Mesenchymal stem cell (in vitro differentiated cells and primary cell): Measurements from ENCODE around the gene CASKIN1.
"Not testable (repeated sequence)": the region's sequence is repeated elsewhere in the genome, so short reads cannot be mapped to it uniquely, and the experiment has no call there.

Experiments used
- DNase-seq: peaks from one replicate; pipeline ENCODE4 v3.0.0-alpha.2; 2013
- H2AFZ ChIP-seq: one replicate; pipeline ENCODE4 v1.6.1; 2013; ENCODE audit warnings: low read depth, mild to moderate bottlenecking, control low read depth, inconsistent platforms, low read length, moderate library complexity
- H2AK5ac ChIP-seq: 2 replicates; pipeline ENCODE4 v1.6.1; 2013; ENCODE audit warnings: low read length, moderate library complexity, mild to moderate bottlenecking, inconsistent platforms; ENCODE audit not compliant: severe bottlenecking
- H2BK120ac ChIP-seq: one replicate; pipeline ENCODE4 v1.6.1; 2013; ENCODE audit warnings: low read depth, mild to moderate bottlenecking, inconsistent platforms, low read length, moderate library complexity
- H2BK12ac ChIP-seq, 2 experiments: one replicate each; pipeline ENCODE4 v1.6.1; 2013; ENCODE audit warnings: inconsistent platforms in 2 of 2, low read length in 2 of 2, mild to moderate bottlenecking in 2 of 2, moderate library complexity in 2 of 2, control low read depth in 1 of 2
- H2BK15ac ChIP-seq: one replicate; pipeline ENCODE4 v1.6.1; 2013; ENCODE audit warnings: mild to moderate bottlenecking, low read depth, inconsistent platforms; ENCODE audit not compliant: poor library complexity, severe bottlenecking
- H2BK5ac ChIP-seq: 2 replicates; pipeline ENCODE4 v1.6.1; 2013; ENCODE audit warnings: low read depth, mild to moderate bottlenecking, low read length, control low read depth, inconsistent platforms; ENCODE audit not compliant: poor library complexity, severe bottlenecking
- H3K14ac ChIP-seq, 2 experiments: one replicate each; pipeline ENCODE4 v1.6.1; 2013; ENCODE audit warnings: inconsistent platforms in 2 of 2, low read length in 2 of 2, control low read depth in 1 of 2, mild to moderate bottlenecking in 1 of 2, moderate library complexity in 1 of 2
- H3K18ac ChIP-seq, 2 experiments: one replicate each; pipeline ENCODE4 v1.6.1; 2013; ENCODE audit warnings: inconsistent platforms in 2 of 2, low read length in 2 of 2, control low read depth in 1 of 2, low read depth in 1 of 2, mild to moderate bottlenecking in 1 of 2
- H3K23ac ChIP-seq, 2 experiments: one replicate each; pipeline ENCODE4 v1.6.1; 2013; ENCODE audit warnings: inconsistent platforms in 2 of 2, low read length in 2 of 2, mild to moderate bottlenecking in 2 of 2, moderate library complexity in 2 of 2, control low read depth in 1 of 2
- H3K27ac ChIP-seq: 2 replicates; pipeline ENCODE4 v1.5.1; 2013; ENCODE audit warnings: mild to moderate bottlenecking, moderate library complexity, low read length, control low read depth, inconsistent platforms; ENCODE audit not compliant: poor library complexity, severe bottlenecking
- H3K27me3 ChIP-seq, 2 experiments: 2 replicates each; pipeline versions ENCODE4 v1.6.1 to v1.7.0; 2013; ENCODE audit warnings: low read length in 2 of 2, mild to moderate bottlenecking in 2 of 2, moderate library complexity in 2 of 2, control low read depth in 1 of 2, inconsistent platforms in 1 of 2; ENCODE audit not compliant: control insufficient read depth in 1 of 2, insufficient read depth in 1 of 2
- H3K36me3 ChIP-seq, 2 experiments: 2 replicates each; pipeline versions ENCODE4 v1.6.1 to v1.7.0; 2013; ENCODE audit warnings: low read length in 2 of 2, control low read depth in 1 of 2, inconsistent platforms in 1 of 2, low read depth in 1 of 2, mild to moderate bottlenecking in 1 of 2; ENCODE audit not compliant: insufficient read depth in 2 of 2, control insufficient read depth in 1 of 2
- H3K4ac ChIP-seq, 2 experiments: one replicate each; pipeline ENCODE4 v1.6.1; 2013; ENCODE audit warnings: inconsistent platforms in 2 of 2, low read length in 2 of 2, mild to moderate bottlenecking in 2 of 2, moderate library complexity in 2 of 2, control low read depth in 1 of 2, low read depth in 1 of 2
- H3K4me1 ChIP-seq: 2 replicates; pipeline ENCODE4 v1.6.1; 2013; ENCODE audit warnings: low read depth, low read length, control low read depth; ENCODE audit not compliant: control insufficient read depth, insufficient read depth
- H3K4me2 ChIP-seq: 2 replicates; pipeline ENCODE4 v1.6.1; 2013; ENCODE audit warnings: low read length, mild to moderate bottlenecking, inconsistent platforms; ENCODE audit not compliant: poor library complexity, severe bottlenecking
- H3K4me3 ChIP-seq, 2 experiments: 2 replicates each; pipeline versions ENCODE4 v1.5.1 to v1.7.0; 2013; ENCODE audit warnings: low read length in 2 of 2, mild to moderate bottlenecking in 2 of 2, control low read depth in 1 of 2, low read depth in 1 of 2; ENCODE audit not compliant: insufficient read depth in 1 of 2
- H3K79me1 ChIP-seq: replicated peaks from 2 replicates; pipeline ENCODE4 v1.6.1; 2013; ENCODE audit warnings: mild to moderate bottlenecking, control low read depth, low read length, inconsistent platforms; ENCODE audit not compliant: poor library complexity, severe bottlenecking
- H3K9ac ChIP-seq: 2 replicates; pipeline ENCODE4 v1.7.0; 2013; ENCODE audit warnings: mild to moderate bottlenecking, low read length, moderate library complexity
- H3K9me3 ChIP-seq: 2 replicates; pipeline ENCODE4 v1.7.0; 2013; ENCODE audit warnings: mild to moderate bottlenecking, low read length; ENCODE audit not compliant: control insufficient read depth
- H4K8ac ChIP-seq: one replicate; pipeline ENCODE4 v1.6.1; 2013; ENCODE audit warnings: inconsistent platforms, mild to moderate bottlenecking, low read length, moderate library complexity
- H4K91ac ChIP-seq: one replicate; pipeline ENCODE4 v1.6.1; 2013; ENCODE audit warnings: mild to moderate bottlenecking, low read length, inconsistent platforms
- WGBS: methylation state at CpG from one replicate; pipeline ENCODE4 v1.1.7; 2013; ENCODE audit warnings: mixed read lengths; 5-methylcytosine and 5-hydroxymethylcytosine counted together

Gene CASKIN1

GRCh38 chr16:2142942-2143877 lies 53.2 kb downstream of the CASKIN1 start:
- H4K91ac ChIP-seq, result no peak overlapping the region

GRCh38 chr16:2135770-2136490 lies 60.5 kb downstream of the CASKIN1 start, which contains the start of gene PKD1:
Gene PKD1, minus strand, starts transcription at chr16:2135898. Its CDS starts 209 bp downstream, at chr16:2135689.
- H3K9ac ChIP-seq, result peak within 1 kb of the TSS; percentile 71
- 0% methylated on average over 30 of the region's 81 CpGs for WGBS

More at GRCh38 chr16:2142942-2143877, 53.2 kb downstream of the CASKIN1 start:
- Histone ChIP-seq H2AFZ (no peak overlapping the region), H3K79me1 (no peaks in the 10 kb centered on the region), H3K18ac (no peak overlapping the region), H2BK120ac (peak overlapping the region; percentile 19), H3K27me3 (no peaks in the 10 kb centered on the region), H3K27ac (no peak overlapping the region), H3K4me2 (no peak overlapping the region), H3K9me3 (no peaks in the 10 kb centered on the region), H3K14ac (peak overlapping the region in 1 of 2 experiments; percentile 8), H3K36me3 (peaks cover 0 to 12% of the 10 kb centered on the region in 2 experiments), H3K9ac (no peak overlapping the region), H2BK12ac (no peak overlapping the region), H3K23ac (no peak overlapping the region), H3K4me1 (peaks cover 16% of the 10 kb centered on the region), H3K4me3 (no peak overlapping the region), H3K4ac (no peak overlapping the region), H2AK5ac (no peak overlapping the region), H4K8ac (no peak overlapping the region), H2BK15ac (no peak overlapping the region), H2BK5ac (no peak overlapping the region)
- no peak for DNase-seq
- WGBS, result 83% methylated on average over 31 of the region's 31 CpGs

GRCh38 chr16:2135071-2135470 lies 61.3 kb downstream of the CASKIN1 start:
- not testable (repeated sequence) for H2AK5ac ChIP-seq, H3K18ac ChIP-seq, H4K8ac ChIP-seq, DNase-seq, H3K9me3 ChIP-seq, H2BK15ac ChIP-seq, H3K36me3 ChIP-seq, H4K91ac ChIP-seq, H3K4me1 ChIP-seq, H2AFZ ChIP-seq, H3K79me1 ChIP-seq, H2BK5ac ChIP-seq, H3K4ac ChIP-seq, H3K23ac ChIP-seq, H3K27me3 ChIP-seq, H3K14ac ChIP-seq, H2BK120ac ChIP-seq, H2BK12ac ChIP-seq, H3K27ac ChIP-seq
- Histone ChIP-seq H3K9ac (peak overlapping the region; percentile 61), H3K4me3 (peak overlapping the region; percentile 58 to 69), H3K4me2 (peak overlapping the region; percentile 61)
- under 1% methylated on average over 13 of the region's 42 CpGs for whole genome bisulfite sequencing

More at GRCh38 chr16:2135770-2136490, 60.5 kb downstream of the CASKIN1 start, which contains the start of gene PKD1:
- Histone ChIP-seq H2BK15ac (peak within 1 kb of the TSS; percentile 67), H3K4me2 (peak within 1 kb of the TSS; percentile 74), H2BK12ac (peak within 1 kb of the TSS in 1 of 2 experiments; percentile 31), H3K27ac (peak within 1 kb of the TSS; percentile 64), H3K4ac (peak within 1 kb of the TSS in 1 of 2 experiments; percentile 49), H3K18ac (peak within 1 kb of the TSS in 1 of 2 experiments; percentile 82), H3K4me3 (peak within 1 kb of the TSS; percentile 58 to 69)
- H3K27me3 ChIP-seq, H2AFZ ChIP-seq, H2AK5ac ChIP-seq, H3K79me1 ChIP-seq, H2BK5ac ChIP-seq, H3K36me3 ChIP-seq, H3K9me3 ChIP-seq, H2BK120ac ChIP-seq, H4K8ac ChIP-seq, H3K23ac ChIP-seq, H3K14ac ChIP-seq, H3K4me1 ChIP-seq, H4K91ac ChIP-seq: not testable (repeated sequence)
- peak; percentile 93 for DNase-seq

- not testable (repeated sequence) for H3K27ac ChIP-seq, H3K27me3 ChIP-seq, H3K4me1 ChIP-seq, H2AFZ ChIP-seq, H3K18ac ChIP-seq, H3K14ac ChIP-seq, H4K8ac ChIP-seq, H3K23ac ChIP-seq, H2BK5ac ChIP-seq, H3K36me3 ChIP-seq, H2BK15ac ChIP-seq, H3K4me2 ChIP-seq, H2BK12ac ChIP-seq, DNase-seq, H3K9me3 ChIP-seq, H3K79me1 ChIP-seq, H4K91ac ChIP-seq, H2AK5ac ChIP-seq, H3K4ac ChIP-seq, H2BK120ac ChIP-seq
- Histone ChIP-seq H3K4me3 (peak overlapping the region in 1 of 2 experiments; percentile 24), H3K9ac (peak overlapping the region; percentile 6)
- WGBS, result 83% methylated on average over 5 of the region's 12 CpGs
These were observed 62.6 kb downstream of the CASKIN1 start for GRCh38 chr16:2133797-2134196.
